ENCODE measurements around the gene ASIC3.

Gene ASIC3

GRCh38 chr7:151015967-151016366, 32.4 kb upstream of the ASIC3 start:
- H3K4me1 ChIP-seq (ENCODE audit: control insufficient read depth, low read depth, low read length) = peaks cover 20% of the 10 kb centered on the region

GRCh38 chr7:151016505-151016904, 31.8 kb upstream of the ASIC3 start:
- H3K9ac ChIP-seq (ENCODE audit: low read length) = no peak overlapping the region
- no peak overlapping the region for H3K4me3 ChIP-seq (ENCODE audit: low read length)
- H3K4me1 ChIP-seq (ENCODE audit: control insufficient read depth, low read depth, low read length) = peaks cover 21% of the 10 kb centered on the region
- H3K27me3 ChIP-seq (ENCODE audit: control insufficient read depth, insufficient read depth, low read length) = peaks cover 54% of the 10 kb centered on the region
- no peaks in the 10 kb centered on the region for H3K36me3 ChIP-seq (ENCODE audit: control insufficient read depth, low read depth, low read length)
- H3K9me3 ChIP-seq (ENCODE audit: control insufficient read depth, low read depth, low read length) = no peaks in the 10 kb centered on the region
- H3K27ac ChIP-seq (ENCODE audit: low read length) = no peak overlapping the region

More at GRCh38 chr7:151015967-151016366, 32.4 kb upstream of the ASIC3 start:
- H3K9ac ChIP-seq (ENCODE audit: low read length) = no peak overlapping the region
- no peak overlapping the region for H3K4me3 ChIP-seq (ENCODE audit: low read length)
- no peak overlapping the region for H3K27ac ChIP-seq (ENCODE audit: low read length)
- H3K27me3 ChIP-seq (ENCODE audit: control insufficient read depth, insufficient read depth, low read length) = peaks cover 52% of the 10 kb centered on the region
- no peaks in the 10 kb centered on the region for H3K9me3 ChIP-seq (ENCODE audit: control insufficient read depth, low read depth, low read length)
- no peaks in the 10 kb centered on the region for H3K36me3 ChIP-seq (ENCODE audit: control insufficient read depth, low read depth, low read length)

- Histone ChIP-seq H3K36me3 (ENCODE audit: control insufficient read depth, low read depth, low read length) (no peaks in the 10 kb centered on the region), H3K27me3 (ENCODE audit: control insufficient read depth, insufficient read depth, low read length) (peaks cover 54% of the 10 kb centered on the region), H3K27ac (ENCODE audit: low read length) (no peak overlapping the region), H3K9me3 (ENCODE audit: control insufficient read depth, low read depth, low read length) (no peaks in the 10 kb centered on the region), H3K4me1 (ENCODE audit: control insufficient read depth, low read depth, low read length) (peaks cover 21% of the 10 kb centered on the region), H3K9ac (ENCODE audit: low read length) (no peak overlapping the region), H3K4me3 (ENCODE audit: low read length) (no peak overlapping the region)
Observed at GRCh38 chr7:151016942-151017341, 31.4 kb upstream of the ASIC3 start.

GRCh38 chr7:151017370-151017952, 30.9 kb upstream of the ASIC3 start:
- no peaks in the 10 kb centered on the region for H3K9me3 ChIP-seq (ENCODE audit: control insufficient read depth, low read depth, low read length)
- H3K4me3 ChIP-seq (ENCODE audit: low read length) = peak overlapping the region; percentile 41
- H3K36me3 ChIP-seq (ENCODE audit: control insufficient read depth, low read depth, low read length) = no peaks in the 10 kb centered on the region
- peaks cover 50% of the 10 kb centered on the region for H3K27me3 ChIP-seq (ENCODE audit: control insufficient read depth, insufficient read depth, low read length)
- no peak overlapping the region for H3K9ac ChIP-seq (ENCODE audit: low read length)
- peaks cover 21% of the 10 kb centered on the region for H3K4me1 ChIP-seq (ENCODE audit: control insufficient read depth, low read depth, low read length)
- no peak overlapping the region for H3K27ac ChIP-seq (ENCODE audit: low read length)

- H3K4me3 ChIP-seq (ENCODE audit: low read length) = peak overlapping the region; percentile 41
Observed at GRCh38 chr7:151017953-151018420, 30.3 kb upstream of the ASIC3 start.

GRCh38 chr7:151018421-151019129, 29.8 kb upstream of the ASIC3 start:
- H3K36me3 ChIP-seq (ENCODE audit: control insufficient read depth, low read depth, low read length) = no peaks in the 10 kb centered on the region
- peaks cover 21% of the 10 kb centered on the region for H3K4me1 ChIP-seq (ENCODE audit: control insufficient read depth, low read depth, low read length)
- H3K9ac ChIP-seq (ENCODE audit: low read length) = peak overlapping the region; percentile 18
- no peaks in the 10 kb centered on the region for H3K9me3 ChIP-seq (ENCODE audit: control insufficient read depth, low read depth, low read length)
- H3K27me3 ChIP-seq (ENCODE audit: control insufficient read depth, insufficient read depth, low read length) = peaks cover 43% of the 10 kb centered on the region
- peak overlapping the region; percentile 37 for H3K4me3 ChIP-seq (ENCODE audit: low read length)
- no peak overlapping the region for H3K27ac ChIP-seq (ENCODE audit: low read length)

More at GRCh38 chr7:151017953-151018420, 30.3 kb upstream of the ASIC3 start:
- no peaks in the 10 kb centered on the region for H3K36me3 ChIP-seq (ENCODE audit: control insufficient read depth, low read depth, low read length)
- H3K9me3 ChIP-seq (ENCODE audit: control insufficient read depth, low read depth, low read length) = no peaks in the 10 kb centered on the region
- H3K27me3 ChIP-seq (ENCODE audit: control insufficient read depth, insufficient read depth, low read length) = peaks cover 48% of the 10 kb centered on the region
- H3K27ac ChIP-seq (ENCODE audit: low read length) = no peak overlapping the region
- peaks cover 21% of the 10 kb centered on the region for H3K4me1 ChIP-seq (ENCODE audit: control insufficient read depth, low read depth, low read length)
- peak overlapping the region; percentile 18 for H3K9ac ChIP-seq (ENCODE audit: low read length)

GRCh38 chr7:151019130-151019447, 29.2 kb upstream of the ASIC3 start:
- Histone ChIP-seq H3K4me3 (ENCODE audit: low read length) (no peak overlapping the region), H3K9ac (ENCODE audit: low read length) (no peak overlapping the region), H3K27ac (ENCODE audit: low read length) (no peak overlapping the region), H3K36me3 (ENCODE audit: control insufficient read depth, low read depth, low read length) (no peaks in the 10 kb centered on the region), H3K27me3 (ENCODE audit: control insufficient read depth, insufficient read depth, low read length) (peaks cover 43% of the 10 kb centered on the region), H3K9me3 (ENCODE audit: control insufficient read depth, low read depth, low read length) (no peaks in the 10 kb centered on the region), H3K4me1 (ENCODE audit: control insufficient read depth, low read depth, low read length) (peaks cover 21% of the 10 kb centered on the region)

GRCh38 chr7:151020231-151020630, 28.1 kb upstream of the ASIC3 start:
- Histone ChIP-seq H3K4me1 (ENCODE audit: control insufficient read depth, low read depth, low read length) (peaks cover 21% of the 10 kb centered on the region), H3K4me3 (ENCODE audit: low read length) (no peak overlapping the region), H3K9ac (ENCODE audit: low read length) (no peak overlapping the region), H3K27ac (ENCODE audit: low read length) (no peak overlapping the region), H3K36me3 (ENCODE audit: control insufficient read depth, low read depth, low read length) (no peaks in the 10 kb centered on the region), H3K27me3 (ENCODE audit: control insufficient read depth, insufficient read depth, low read length) (peaks cover 43% of the 10 kb centered on the region), H3K9me3 (ENCODE audit: control insufficient read depth, low read depth, low read length) (no peaks in the 10 kb centered on the region)

- peaks cover 25% of the 10 kb centered on the region for H3K4me1 ChIP-seq (ENCODE audit: control insufficient read depth, low read depth, low read length)
- H3K27ac ChIP-seq (ENCODE audit: low read length) = no peak overlapping the region
- no peaks in the 10 kb centered on the region for H3K9me3 ChIP-seq (ENCODE audit: control insufficient read depth, low read depth, low read length)
- no peaks in the 10 kb centered on the region for H3K36me3 ChIP-seq (ENCODE audit: control insufficient read depth, low read depth, low read length)
- H3K4me3 ChIP-seq (ENCODE audit: low read length) = no peak overlapping the region
- H3K9ac ChIP-seq (ENCODE audit: low read length) = no peak overlapping the region
- H3K27me3 ChIP-seq (ENCODE audit: control insufficient read depth, insufficient read depth, low read length) = peaks cover 38% of the 10 kb centered on the region
Observed at GRCh38 chr7:151023232-151023631, 25.1 kb upstream of the ASIC3 start.

GRCh38 chr7:151024435-151025056, 23.8 kb upstream of the ASIC3 start, which contains the start of gene ATG9B:
ATG9B (minus strand) TSS chr7:151024494; CDS start chr7:151024423, 71 bp downstream.
- H3K9ac ChIP-seq (ENCODE audit: low read length) = no peak within 1 kb of the TSS
- no peak within 1 kb of the TSS for H3K4me3 ChIP-seq (ENCODE audit: low read length)
- H3K27ac ChIP-seq (ENCODE audit: low read length) = no peak within 1 kb of the TSS
- H3K36me3 ChIP-seq (ENCODE audit: control insufficient read depth, low read depth, low read length) = no peaks in the 10 kb centered on the region
- peaks cover 21% of the 10 kb centered on the region for H3K4me1 ChIP-seq (ENCODE audit: control insufficient read depth, low read depth, low read length)
- peaks cover 25% of the 10 kb centered on the region for H3K27me3 ChIP-seq (ENCODE audit: control insufficient read depth, insufficient read depth, low read length)
- H3K9me3 ChIP-seq (ENCODE audit: control insufficient read depth, low read depth, low read length) = no peaks in the 10 kb centered on the region

GRCh38 chr7:151025924-151026671, 22.2 kb upstream of the ASIC3 start:
- H3K27me3 ChIP-seq (ENCODE audit: control insufficient read depth, insufficient read depth, low read length) = peaks cover 10% of the 10 kb centered on the region
- no peaks in the 10 kb centered on the region for H3K36me3 ChIP-seq (ENCODE audit: control insufficient read depth, low read depth, low read length)
- H3K9ac ChIP-seq (ENCODE audit: low read length) = no peak overlapping the region
- H3K4me1 ChIP-seq (ENCODE audit: control insufficient read depth, low read depth, low read length) = peaks cover 6% of the 10 kb centered on the region
- no peaks in the 10 kb centered on the region for H3K9me3 ChIP-seq (ENCODE audit: control insufficient read depth, low read depth, low read length)
- no peak overlapping the region for H3K4me3 ChIP-seq (ENCODE audit: low read length)
- no peak overlapping the region for H3K27ac ChIP-seq (ENCODE audit: low read length)
